Measurements from ENCODE around the gene BARX2. TPM values are rescaled to one million over a fixed set of nuclear protein-coding genes. Genes with fewer than 3 reads are reported as not detected.

The BARX2 gene
- total and polyA plus RNA-seq, 2 experiments from 2014 or later = 0.32 to 0.36 TPM

- no peak for DNase-seq (ENCODE audit: low read depth in 1 of 2, low spot score in 1 of 2)
- peak overlapping the region; percentile 46 for H3K27ac ChIP-seq
- H3K4me3 ChIP-seq = no peak overlapping the region
Measured at GRCh38 chr11:129417458-129417857, 41.8 kb downstream of the BARX2 start.

GRCh38 chr11:129418039-129418438 is 42.4 kb downstream of the BARX2 start:
- H3K4me3 ChIP-seq = no peak overlapping the region
- H3K9me3 ChIP-seq (ENCODE audit: low read depth) = no peaks in the 10 kb centered on the region
- no peaks in the 10 kb centered on the region for H3K27me3 ChIP-seq
- no peaks in the 10 kb centered on the region for H3K4me1 ChIP-seq (ENCODE audit: low read depth)
- TF ChIP-seq CTCF (IDR thresholded peaks at IDR 0.05; ENCODE audit: low read depth, low read length) = no peak
- no peaks in the 10 kb centered on the region for H3K36me3 ChIP-seq
- no peak for DNase-seq (ENCODE audit: low read depth in 1 of 2, low spot score in 1 of 2)
- no peak overlapping the region for H3K27ac ChIP-seq

More at GRCh38 chr11:129417458-129417857, 41.8 kb downstream of the BARX2 start:
- Histone ChIP-seq H3K4me1 (ENCODE audit: low read depth) (no peaks in the 10 kb centered on the region), H3K27me3 (no peaks in the 10 kb centered on the region), H3K9me3 (ENCODE audit: low read depth) (no peaks in the 10 kb centered on the region), H3K36me3 (no peaks in the 10 kb centered on the region)
- TF ChIP-seq CTCF (IDR thresholded peaks at IDR 0.05; ENCODE audit: low read depth, low read length) = no peak

GRCh38 chr11:129419386-129419785 is 43.7 kb downstream of the BARX2 start:
- H3K36me3 ChIP-seq = no peaks in the 10 kb centered on the region
- no peaks in the 10 kb centered on the region for H3K27me3 ChIP-seq
- no peaks in the 10 kb centered on the region for H3K9me3 ChIP-seq (ENCODE audit: low read depth)
- H3K4me1 ChIP-seq (ENCODE audit: low read depth) = no peaks in the 10 kb centered on the region
- no peak overlapping the region for H3K27ac ChIP-seq
- no peak for DNase-seq (ENCODE audit: low read depth in 1 of 2, low spot score in 1 of 2)
- TF ChIP-seq CTCF (IDR thresholded peaks at IDR 0.05; ENCODE audit: low read depth, low read length) = no peak
- no peak overlapping the region for H3K4me3 ChIP-seq

GRCh38 chr11:129423426-129423825 is 47.8 kb downstream of the BARX2 start:
- no peaks in the 10 kb centered on the region for H3K4me1 ChIP-seq (ENCODE audit: low read depth)
- H3K4me3 ChIP-seq = no peak overlapping the region
- no peaks in the 10 kb centered on the region for H3K36me3 ChIP-seq
- H3K9me3 ChIP-seq (ENCODE audit: low read depth) = no peaks in the 10 kb centered on the region
- H3K27me3 ChIP-seq = no peaks in the 10 kb centered on the region
- no peak overlapping the region for H3K27ac ChIP-seq
- no peak for TF ChIP-seq CTCF (IDR thresholded peaks at IDR 0.05; ENCODE audit: low read depth, low read length)
- no peak for DNase-seq (ENCODE audit: low read depth in 1 of 2, low spot score in 1 of 2)

GRCh38 chr11:129425214-129425613 is 49.6 kb downstream of the BARX2 start:
- Histone ChIP-seq H3K4me1 (ENCODE audit: low read depth) (no peaks in the 10 kb centered on the region), H3K9me3 (ENCODE audit: low read depth) (no peaks in the 10 kb centered on the region), H3K36me3 (no peaks in the 10 kb centered on the region), H3K27ac (no peak overlapping the region), H3K27me3 (no peaks in the 10 kb centered on the region), H3K4me3 (no peak overlapping the region)
- no peak for DNase-seq (ENCODE audit: low read depth in 1 of 2, low spot score in 1 of 2)
- no peak for TF ChIP-seq CTCF (IDR thresholded peaks at IDR 0.05; ENCODE audit: low read depth, low read length)

- H3K9me3 ChIP-seq (ENCODE audit: low read depth) = no peaks in the 10 kb centered on the region
- no peak for TF ChIP-seq CTCF (IDR thresholded peaks at IDR 0.05; ENCODE audit: low read depth, low read length)
Measured at GRCh38 chr11:129426038-129426437, 50.4 kb downstream of the BARX2 start.

More at GRCh38 chr11:129426038-129426437, 50.4 kb downstream of the BARX2 start:
- Histone ChIP-seq H3K36me3 (no peaks in the 10 kb centered on the region), H3K27ac (no peak overlapping the region), H3K4me1 (ENCODE audit: low read depth) (no peaks in the 10 kb centered on the region), H3K4me3 (no peak overlapping the region), H3K27me3 (no peaks in the 10 kb centered on the region)
- DNase-seq (ENCODE audit: low read depth in 1 of 2, low spot score in 1 of 2) = no peak

All from cardiac muscle cell (in vitro differentiated cells and primary cell).